ENCODE data around the gene MTR. TPM values are rescaled to one million over a fixed set of nuclear protein-coding genes. Genes with fewer than 3 reads are reported as not detected.

The MTR gene
- total RNA-seq, 1 experiment from 2014 or later = 27.5 TPM

DNA sequence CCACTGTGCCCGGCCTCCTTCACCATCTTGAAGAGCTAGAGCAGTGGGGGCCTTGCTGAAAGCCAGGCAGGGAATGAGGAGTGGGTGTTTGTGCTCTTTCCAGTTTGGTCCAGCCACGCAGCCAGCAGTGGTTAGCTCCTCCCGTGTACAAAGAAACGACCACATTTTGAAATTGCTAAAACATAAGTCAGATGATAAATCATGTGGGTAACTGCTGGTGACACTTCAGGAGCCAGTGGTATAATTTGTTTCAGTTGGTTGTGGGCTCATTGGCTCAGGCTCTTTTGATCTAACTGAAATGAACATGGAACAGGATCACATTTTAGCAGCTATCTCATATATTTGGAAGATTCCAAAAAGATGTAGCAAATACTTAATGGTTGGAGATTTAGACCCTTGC lies 87.6 kb downstream of the MTR start (continued):
- TF ChIP-seq SP1 (CRISPR knock-in tag; conservative IDR thresholded peaks at IDR 0.05) (no peak), ZNF121 (CRISPR knock-in tag; IDR thresholded peaks at IDR 0.05) (no peak), STAT6 (CRISPR knock-in tag; conservative IDR thresholded peaks at IDR 0.05; ENCODE audit: low read depth) (no peak), KAT7 (CRISPR knock-in tag; IDR thresholded peaks at IDR 0.05; ENCODE audit: borderline replicate concordance) (no peak), ETV6 (CRISPR knock-in tag; IDR thresholded peaks at IDR 0.05) (no peak)

GRCh38 chr1:236886199-236886598 lies 91.1 kb downstream of the MTR start:
- H3K27me3 Mint-ChIP-seq (ENCODE audit: low read depth) = no peaks in the 10 kb centered on the region
- TF ChIP-seq ZNF423 (CRISPR knock-in tag; IDR thresholded peaks at IDR 0.05) = no peak
- TF ChIP-seq ZMAT4 (CRISPR knock-in tag; IDR thresholded peaks at IDR 0.05) = no peak
- no peak for TF ChIP-seq ETV6 (CRISPR knock-in tag; IDR thresholded peaks at IDR 0.05)
- TF ChIP-seq, protein P1, sequence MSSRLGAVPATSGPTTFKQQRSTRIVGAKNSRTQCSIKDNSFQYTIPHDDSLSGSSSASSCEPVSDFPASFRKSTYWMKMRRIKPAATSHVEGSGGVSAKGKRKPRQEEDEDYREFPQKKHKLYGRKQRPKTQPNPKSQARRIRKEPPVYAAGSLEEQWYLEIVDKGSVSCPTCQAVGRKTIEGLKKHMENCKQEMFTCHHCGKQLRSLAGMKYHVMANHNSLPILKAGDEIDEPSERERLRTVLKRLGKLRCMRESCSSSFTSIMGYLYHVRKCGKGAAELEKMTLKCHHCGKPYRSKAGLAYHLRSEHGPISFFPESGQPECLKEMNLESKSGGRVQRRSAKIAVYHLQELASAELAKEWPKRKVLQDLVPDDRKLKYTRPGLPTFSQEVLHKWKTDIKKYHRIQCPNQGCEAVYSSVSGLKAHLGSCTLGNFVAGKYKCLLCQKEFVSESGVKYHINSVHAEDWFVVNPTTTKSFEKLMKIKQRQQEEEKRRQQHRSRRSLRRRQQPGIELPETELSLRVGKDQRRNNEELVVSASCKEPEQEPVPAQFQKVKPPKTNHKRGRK (CRISPR knock-in tag; IDR thresholded peaks at IDR 0.05; ENCODE audit: borderline replicate concordance) = no peak
- no peak for TF ChIP-seq ZNF121 (CRISPR knock-in tag; IDR thresholded peaks at IDR 0.05)
- TF ChIP-seq STAT6 (CRISPR knock-in tag; conservative IDR thresholded peaks at IDR 0.05; ENCODE audit: low read depth) = no peak
- TF ChIP-seq RORB (CRISPR knock-in tag; IDR thresholded peaks at IDR 0.05) = no peak
- no peak for TF ChIP-seq MAX (CRISPR knock-in tag; IDR thresholded peaks at IDR 0.05)
- TF ChIP-seq, protein P2, sequence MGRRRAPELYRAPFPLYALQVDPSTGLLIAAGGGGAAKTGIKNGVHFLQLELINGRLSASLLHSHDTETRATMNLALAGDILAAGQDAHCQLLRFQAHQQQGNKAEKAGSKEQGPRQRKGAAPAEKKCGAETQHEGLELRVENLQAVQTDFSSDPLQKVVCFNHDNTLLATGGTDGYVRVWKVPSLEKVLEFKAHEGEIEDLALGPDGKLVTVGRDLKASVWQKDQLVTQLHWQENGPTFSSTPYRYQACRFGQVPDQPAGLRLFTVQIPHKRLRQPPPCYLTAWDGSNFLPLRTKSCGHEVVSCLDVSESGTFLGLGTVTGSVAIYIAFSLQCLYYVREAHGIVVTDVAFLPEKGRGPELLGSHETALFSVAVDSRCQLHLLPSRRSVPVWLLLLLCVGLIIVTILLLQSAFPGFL (CRISPR knock-in tag; IDR thresholded peaks at IDR 0.05; ENCODE audit: borderline replicate concordance) = no peak
- TF ChIP-seq NR2C2 (CRISPR knock-in tag; IDR thresholded peaks at IDR 0.05) = no peak
- no peak for TF ChIP-seq ZNF396 (CRISPR knock-in tag; IDR thresholded peaks at IDR 0.05; ENCODE audit: borderline replicate concordance)
- TF ChIP-seq TP53 (CRISPR knock-in tag; IDR thresholded peaks at IDR 0.05) = no peak
- no peak for TF ChIP-seq GRHL2 (CRISPR knock-in tag; IDR thresholded peaks at IDR 0.05; ENCODE audit: insufficient replicate concordance, severe bottlenecking)
- no peak for TF ChIP-seq USF2 (CRISPR knock-in tag; IDR thresholded peaks at IDR 0.05)
- TF ChIP-seq ZNF232 (CRISPR knock-in tag; IDR thresholded peaks at IDR 0.05) = no peak
- TF ChIP-seq, protein P3, sequence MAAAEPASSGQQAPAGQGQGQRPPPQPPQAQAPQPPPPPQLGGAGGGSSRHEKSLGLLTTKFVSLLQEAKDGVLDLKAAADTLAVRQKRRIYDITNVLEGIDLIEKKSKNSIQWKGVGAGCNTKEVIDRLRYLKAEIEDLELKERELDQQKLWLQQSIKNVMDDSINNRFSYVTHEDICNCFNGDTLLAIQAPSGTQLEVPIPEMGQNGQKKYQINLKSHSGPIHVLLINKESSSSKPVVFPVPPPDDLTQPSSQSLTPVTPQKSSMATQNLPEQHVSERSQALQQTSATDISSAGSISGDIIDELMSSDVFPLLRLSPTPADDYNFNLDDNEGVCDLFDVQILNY (CRISPR knock-in tag; IDR thresholded peaks at IDR 0.05) = no peak
- TF ChIP-seq ZSCAN18 (CRISPR knock-in tag; IDR thresholded peaks at IDR 0.05) = no peak
- POLR2A ChIA-PET = no interaction called here
- no peak overlapping the region for H3K4me3 Mint-ChIP-seq
- CTCF ChIA-PET = no interaction called here
- H3K36me3 Mint-ChIP-seq = peaks cover 31% of the 10 kb centered on the region
- DNase-seq (ENCODE audit: low spot score) (no peak), ATAC-seq (no peak)
- H3K4me1 Mint-ChIP-seq = no peaks in the 10 kb centered on the region
- no peaks in the 10 kb centered on the region for H3K9me3 Mint-ChIP-seq
- no peak overlapping the region for H3K27ac Mint-ChIP-seq

All from WTC11 (cell line).